Measurements from ENCODE around the gene EXO1. TPM values are rescaled to one million over a fixed set of nuclear protein-coding genes. Genes with fewer than 3 reads are reported as not detected.
A peak's percentile ranks its signal among the peaks of the same experiment; 100 is the strongest.
"Not testable (repeated sequence)": the region's sequence is repeated elsewhere in the genome, so short reads cannot be mapped to it uniquely, and the experiment has no call there.

Gene EXO1
- 10 to 100 TPM; 23.7 to 55.0 TPM for total RNA-seq

- peaks cover 5 to 10% of the 10 kb centered on the region in 2 donors for H3K27me3 Mint-ChIP-seq
- H3K4me1 Mint-ChIP-seq (ENCODE audit: low read depth in 2 of 2), result peaks cover 18 to 21% of the 10 kb centered on the region in 2 donors
- H3K4me3 Mint-ChIP-seq, result peak within 1 kb of the TSS; percentile 99
- H3K36me3 Mint-ChIP-seq, result peaks cover 12% of the 10 kb centered on the region
- no peaks in the 10 kb centered on the region for H3K9me3 Mint-ChIP-seq
- H3K27ac Mint-ChIP-seq, result peak within 1 kb of the TSS; percentile 96 to 98
- ATAC-seq (peak; percentile 95 to 97), DNase-seq (ENCODE audit: low spot score) (peak; percentile 90)
Observed at GRCh38 chr1:241847796-241848685, at the start of gene EXO1. EXO1 (plus strand) TSS chr1:241848204; CDS start chr1:241850426, 2,222 bp downstream.

- no peaks in the 10 kb centered on the region for H3K36me3 Mint-ChIP-seq
- H3K27me3 Mint-ChIP-seq, result peaks cover 29 to 36% of the 10 kb centered on the region in 2 donors
- H3K4me1 Mint-ChIP-seq (ENCODE audit: low read depth in 2 of 2), result no peaks in the 10 kb centered on the region
- H3K9me3 Mint-ChIP-seq, result no peaks in the 10 kb centered on the region
- DNase-seq (ENCODE audit: low spot score) (no peak), ATAC-seq (no peak)
- H3K27ac Mint-ChIP-seq, result no peak overlapping the region
- no peak overlapping the region for H3K4me3 Mint-ChIP-seq
Observed at GRCh38 chr1:241799416-241799815, 48.6 kb upstream of the EXO1 start.

GRCh38 chr1:241800640-241801039 is 47.4 kb upstream of the EXO1 start:
- DNase-seq (ENCODE audit: low spot score) (no peak), ATAC-seq (no peak)
- H3K36me3 Mint-ChIP-seq, result no peaks in the 10 kb centered on the region
- H3K4me3 Mint-ChIP-seq, result no peak overlapping the region
- H3K4me1 Mint-ChIP-seq (ENCODE audit: low read depth in 2 of 2), result no peaks in the 10 kb centered on the region
- no peaks in the 10 kb centered on the region for H3K9me3 Mint-ChIP-seq
- H3K27ac Mint-ChIP-seq, result no peak overlapping the region
- H3K27me3 Mint-ChIP-seq, result peaks cover 26 to 27% of the 10 kb centered on the region in 2 donors

- ATAC-seq (no peak), DNase-seq (ENCODE audit: low spot score) (no peak)
- no peaks in the 10 kb centered on the region for H3K9me3 Mint-ChIP-seq
- no peak overlapping the region for H3K4me3 Mint-ChIP-seq
- no peak overlapping the region for H3K27ac Mint-ChIP-seq
- peaks cover 23 to 30% of the 10 kb centered on the region in 2 donors for H3K27me3 Mint-ChIP-seq
- no peaks in the 10 kb centered on the region for H3K4me1 Mint-ChIP-seq (ENCODE audit: low read depth in 2 of 2)
- H3K36me3 Mint-ChIP-seq, result no peaks in the 10 kb centered on the region
Observed at GRCh38 chr1:241802863-241803262, 45.1 kb upstream of the EXO1 start.

- not testable (repeated sequence) for ATAC-seq; H3K36me3 Mint-ChIP-seq; H3K4me1 Mint-ChIP-seq (ENCODE audit: low read depth in 2 of 2); H3K27ac Mint-ChIP-seq; H3K9me3 Mint-ChIP-seq; H3K4me3 Mint-ChIP-seq; DNase-seq (ENCODE audit: low spot score)
- peaks cover 26 to 35% of the 10 kb centered on the region in 2 donors for H3K27me3 Mint-ChIP-seq
Observed at GRCh38 chr1:241804706-241805105, 43.3 kb upstream of the EXO1 start.

- no peak for ATAC-seq
- H3K9me3 Mint-ChIP-seq, result no peaks in the 10 kb centered on the region
- peaks cover 12 to 14% of the 10 kb centered on the region in 2 donors for H3K27me3 Mint-ChIP-seq
- no peaks in the 10 kb centered on the region for H3K36me3 Mint-ChIP-seq
- no peak for DNase-seq (ENCODE audit: low spot score)
- no peak overlapping the region for H3K27ac Mint-ChIP-seq
- no peak overlapping the region for H3K4me3 Mint-ChIP-seq
- H3K4me1 Mint-ChIP-seq (ENCODE audit: low read depth in 2 of 2), result no peaks in the 10 kb centered on the region
Observed at GRCh38 chr1:241808265-241808664, 39.7 kb upstream of the EXO1 start.

- H3K27ac Mint-ChIP-seq, result no peak overlapping the region
- no peaks in the 10 kb centered on the region for H3K4me1 Mint-ChIP-seq (ENCODE audit: low read depth in 2 of 2)
- DNase-seq (ENCODE audit: low spot score), result no peak
- no peak for ATAC-seq
- H3K9me3 Mint-ChIP-seq, result no peaks in the 10 kb centered on the region
- H3K27me3 Mint-ChIP-seq, result peaks cover 11 to 18% of the 10 kb centered on the region in 2 donors
- H3K4me3 Mint-ChIP-seq, result no peak overlapping the region
- no peaks in the 10 kb centered on the region for H3K36me3 Mint-ChIP-seq
Observed at GRCh38 chr1:241810769-241811405, 37.1 kb upstream of the EXO1 start.

- H3K27ac Mint-ChIP-seq, result no peak overlapping the region
- ATAC-seq, result no peak
- no peak for DNase-seq (ENCODE audit: low spot score)
- H3K4me1 Mint-ChIP-seq (ENCODE audit: low read depth in 2 of 2), result no peaks in the 10 kb centered on the region
- H3K9me3 Mint-ChIP-seq, result no peaks in the 10 kb centered on the region
- H3K36me3 Mint-ChIP-seq, result no peaks in the 10 kb centered on the region
- peaks cover 18 to 30% of the 10 kb centered on the region in 2 donors for H3K27me3 Mint-ChIP-seq
- no peak overlapping the region for H3K4me3 Mint-ChIP-seq
Observed at GRCh38 chr1:241813768-241814320, 34.2 kb upstream of the EXO1 start.

- DNase-seq (ENCODE audit: low spot score) (no peak), ATAC-seq (no peak)
- H3K27me3 Mint-ChIP-seq, result peaks cover 20 to 30% of the 10 kb centered on the region in 2 donors
Observed at GRCh38 chr1:241816008-241816407, 32.0 kb upstream of the EXO1 start.

GRCh38 chr1:241817331-241817792 is 30.6 kb upstream of the EXO1 start:
- Mint-ChIP-seq H3K27ac (no peak overlapping the region), H3K9me3 (no peaks in the 10 kb centered on the region)
- ATAC-seq, result no peak

More at GRCh38 chr1:241816008-241816407, 32.0 kb upstream of the EXO1 start:
- Mint-ChIP-seq H3K9me3 (no peaks in the 10 kb centered on the region), H3K36me3 (no peaks in the 10 kb centered on the region), H3K4me3 (no peak overlapping the region), H3K4me1 (ENCODE audit: low read depth in 2 of 2) (no peaks in the 10 kb centered on the region), H3K27ac (no peak overlapping the region)

GRCh38 chr1:241817956-241818612 is 29.9 kb upstream of the EXO1 start:
- Mint-ChIP-seq H3K4me3 (no peak overlapping the region), H3K4me1 (ENCODE audit: low read depth in 2 of 2) (no peaks in the 10 kb centered on the region), H3K27ac (no peak overlapping the region), H3K27me3 (peaks cover 18 to 30% of the 10 kb centered on the region in 2 donors), H3K36me3 (no peaks in the 10 kb centered on the region), H3K9me3 (no peaks in the 10 kb centered on the region)
- DNase-seq (ENCODE audit: low spot score), result no peak
- ATAC-seq, result no peak

More at GRCh38 chr1:241817331-241817792, 30.6 kb upstream of the EXO1 start:
- Mint-ChIP-seq H3K4me1 (ENCODE audit: low read depth in 2 of 2) (no peaks in the 10 kb centered on the region), H3K27me3 (peaks cover 18 to 30% of the 10 kb centered on the region in 2 donors), H3K4me3 (no peak overlapping the region), H3K36me3 (no peaks in the 10 kb centered on the region)
- no peak for DNase-seq (ENCODE audit: low spot score)

GRCh38 chr1:241819340-241819866 is 28.6 kb upstream of the EXO1 start:
- peaks cover 22 to 29% of the 10 kb centered on the region in 2 donors for H3K27me3 Mint-ChIP-seq
- no peak overlapping the region for H3K4me3 Mint-ChIP-seq
- H3K4me1 Mint-ChIP-seq (ENCODE audit: low read depth in 2 of 2), result no peaks in the 10 kb centered on the region
- no peaks in the 10 kb centered on the region for H3K9me3 Mint-ChIP-seq
- no peak overlapping the region for H3K27ac Mint-ChIP-seq
- ATAC-seq (no peak), DNase-seq (ENCODE audit: low spot score) (no peak)
- no peaks in the 10 kb centered on the region for H3K36me3 Mint-ChIP-seq

- no peak for DNase-seq (ENCODE audit: low spot score)
- no peak overlapping the region for H3K27ac Mint-ChIP-seq
- peaks cover 22 to 23% of the 10 kb centered on the region in 2 donors for H3K27me3 Mint-ChIP-seq
- no peaks in the 10 kb centered on the region for H3K9me3 Mint-ChIP-seq
- no peaks in the 10 kb centered on the region for H3K36me3 Mint-ChIP-seq
- no peaks in the 10 kb centered on the region for H3K4me1 Mint-ChIP-seq (ENCODE audit: low read depth in 2 of 2)
- ATAC-seq, result no peak
- H3K4me3 Mint-ChIP-seq, result no peak overlapping the region
Observed at GRCh38 chr1:241821363-241821762, 26.6 kb upstream of the EXO1 start.

All from natural killer cell treated with Interleukin-12 subunit alpha and Interleukin-12 subunit beta and Interleukin-15 and Interleukin-18, amount 100 ng/mL, for 72 hours (primary cell).